Spleen (tissue), 11 donors: ENCODE measurements around the gene POLR1E. TPM values are rescaled to one million over a fixed set of nuclear protein-coding genes. Genes with fewer than 3 reads are reported as not detected.
A peak's percentile ranks its signal among the peaks of the same experiment; 100 is the strongest.

Experiments used
- DNase-seq: peaks from one replicate; pipeline ENCODE4 v3.0.0-alpha.2; 2020
- H3K27ac ChIP-seq, 8 donors: fragments of 200-600 bp; sonication (generic) in 7 of 8; 1 replicate in 4 of 8; 2 replicates in 4 of 8; pipeline versions ENCODE4 v1.5.0 to v1.8.0; 2016 to 2021; ENCODE audit warnings: inconsistent platforms in 4 of 8, mild to moderate bottlenecking in 4 of 8, moderate library complexity in 1 of 8
- H3K27me3 ChIP-seq, 7 donors: fragments of 200-600 bp; sonication (generic) in 6 of 7; replicated peaks in 1 of 7; 1 replicate in 4 of 7; 2 replicates in 3 of 7; pipeline versions ENCODE4 v1.5.0 to v1.8.0; 2016 to 2021; ENCODE audit warnings: inconsistent platforms in 3 of 7, mild to moderate bottlenecking in 1 of 7
- H3K36me3 ChIP-seq, 6 donors: fragments of 200-600 bp; sonication (generic) in 5 of 6; 1 replicate in 4 of 6; 2 replicates in 2 of 6; pipeline versions ENCODE4 v1.5.0 to v1.8.0; 2016 to 2021; ENCODE audit warnings: inconsistent platforms in 2 of 6
- H3K4me1 ChIP-seq, 6 donors: fragments of 200-600 bp; sonication (generic) in 5 of 6; 1 replicate in 3 of 6; 2 replicates in 3 of 6; pipeline versions ENCODE4 v1.5.0 to v1.8.0; 2016 to 2021; ENCODE audit warnings: inconsistent platforms in 3 of 6
- H3K4me3 ChIP-seq, 8 donors: fragments of 200-600 bp; sonication (generic) in 7 of 8; 1 replicate in 4 of 8; 2 replicates in 4 of 8; pipeline versions ENCODE4 v1.5.0 to v1.8.0; 2016 to 2021; ENCODE audit warnings: inconsistent platforms in 4 of 8, mild to moderate bottlenecking in 4 of 8, moderate library complexity in 2 of 8
- H3K9me3 ChIP-seq, 8 donors: fragments of 200-600 bp; sonication (generic) in 7 of 8; 1 replicate in 4 of 8; 2 replicates in 4 of 8; pipeline versions ENCODE4 v1.5.0 to v1.8.0; 2016 to 2021; ENCODE audit warnings: inconsistent platforms in 4 of 8
- POLR2A ChIP-seq, 3 donors: fragments of 450-650 bp; IDR thresholded peaks; one replicate each; pipeline ENCODE4 v1.5.1; 2017; ENCODE audit warnings: antibody characterized with exemption in 3 of 3, mild to moderate bottlenecking in 1 of 3
- POLR2AphosphoS5 ChIP-seq, 3 donors: sonication (generic); formaldehyde crosslinking; IDR thresholded peaks; one replicate each; pipeline ENCODE4 v1.5.1; 2017; ENCODE audit warnings: antibody characterized with exemption in 3 of 3
- WGBS, 5 donors: extraction: QIAGEN DNeasy Blood & Tissue Kit in 3 of 5; methylation state at CpG; one replicate each; pipeline versions ENCODE4 v1.1.5 to v1.1.7; 2013 to 2018; 5-methylcytosine and 5-hydroxymethylcytosine counted together
- intact Hi-C: fragments of 100-400 bp; cut with DNase I; formaldehyde crosslinking; loops from one replicate; pipeline ENCODE4 v1.15.0; 2023; ENCODE audit warnings: low total_unique reads
- polyA plus RNA-seq, 3 donors: library from polyadenylated mRNA; stranded (reverse); fragments of 200-250 nt; gene quantifications; one replicate each; pipeline ENCODE4 v1.2.1, GENCODE V29; 2013
- total RNA-seq, 7 donors: library from RNA; depleted of rRNA in 3 of 7; stranded (reverse); fragments of >200 nt in 3 of 7; fragmentation: NEBNext Ultra II Directional in 4 of 7; extraction: Animal tissue kit (Norgen Biotek cat#: 25700) in 4 of 7; gene quantifications; one replicate each; pipeline versions ENCODE4 v1.1.0 to v1.2.1, GENCODE V29; 2016 to 2021
- TF ChIP-seq, protein P1 (sequence below), 11 experiments: fragments of 200-600 bp in 7 of 11; fragments of 450-650 bp in 4 of 11; sonication (generic) in 4 of 11; IDR thresholded peaks in 8 of 11; conservative IDR thresholded peaks in 3 of 11; 1 replicate in 7 of 11; 2 replicates in 4 of 11; pipeline versions ENCODE4 v1.4.0 to v1.8.0; 2016 to 2021; ENCODE audit warnings: antibody characterized with exemption in 11 of 11, inconsistent platforms in 4 of 11, mild to moderate bottlenecking in 1 of 11
- donor health status: healthy with polysubstance abuse.
- donor health status: DM: no; HTN: no; CAD: no; lungs with moderate emphysema.
- donor health status: DM: no; HTN: no; CAD: no.
- donor health status: Bipolar disorder and iron deficiency.
- donor health status: healthy.
- donor health status: DM: no; HTN: no; CAD: no.
- donor health status: DM: yes; HTN: yes; CAD: no.

POLR1E gene
- total and polyA plus RNA-seq, 10 donors: 14.4 to 21.0 (median 18.0) TPM

DNA sequence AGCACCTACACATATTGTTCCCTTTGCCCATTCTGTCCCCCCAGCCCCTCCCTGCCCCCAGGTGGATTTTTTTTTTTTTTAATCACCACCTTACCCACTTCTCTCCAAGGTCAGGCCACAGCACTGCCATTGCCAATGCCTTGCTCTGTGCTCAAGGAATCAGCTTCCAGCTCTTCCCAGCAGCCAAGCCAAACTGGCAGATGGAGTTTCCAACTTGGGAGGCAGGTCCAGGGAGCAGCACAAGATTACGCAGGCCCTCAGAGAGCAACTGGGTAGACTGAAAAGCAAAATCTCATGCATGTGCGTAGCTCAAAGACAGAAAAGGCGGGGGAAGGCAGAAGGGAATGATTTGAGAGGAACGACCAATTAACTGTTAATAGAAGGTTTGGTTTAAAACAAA, 48.1 kb upstream of the POLR1E start:
- H3K4me3 ChIP-seq: no peak overlapping the region
- H3K9me3 ChIP-seq: no peaks in the 10 kb centered on the region
- H3K27me3 ChIP-seq: no peaks in the 10 kb centered on the region
- no peak for DNase-seq
- H3K36me3 ChIP-seq: peaks cover 0 to 100% (median 79%) of the 10 kb centered on the region in 6 donors
- H3K27ac ChIP-seq: no peak overlapping the region
- peaks cover 3 to 19% (median 11%) of the 10 kb centered on the region in 6 donors for H3K4me1 ChIP-seq
- intact Hi-C loops: no loop called here
- TF ChIP-seq POLR2AphosphoS5 (IDR thresholded peaks at IDR 0.05) (no peak), POLR2A (IDR thresholded peaks at IDR 0.05) (no peak)
- TF ChIP-seq, protein P1, sequence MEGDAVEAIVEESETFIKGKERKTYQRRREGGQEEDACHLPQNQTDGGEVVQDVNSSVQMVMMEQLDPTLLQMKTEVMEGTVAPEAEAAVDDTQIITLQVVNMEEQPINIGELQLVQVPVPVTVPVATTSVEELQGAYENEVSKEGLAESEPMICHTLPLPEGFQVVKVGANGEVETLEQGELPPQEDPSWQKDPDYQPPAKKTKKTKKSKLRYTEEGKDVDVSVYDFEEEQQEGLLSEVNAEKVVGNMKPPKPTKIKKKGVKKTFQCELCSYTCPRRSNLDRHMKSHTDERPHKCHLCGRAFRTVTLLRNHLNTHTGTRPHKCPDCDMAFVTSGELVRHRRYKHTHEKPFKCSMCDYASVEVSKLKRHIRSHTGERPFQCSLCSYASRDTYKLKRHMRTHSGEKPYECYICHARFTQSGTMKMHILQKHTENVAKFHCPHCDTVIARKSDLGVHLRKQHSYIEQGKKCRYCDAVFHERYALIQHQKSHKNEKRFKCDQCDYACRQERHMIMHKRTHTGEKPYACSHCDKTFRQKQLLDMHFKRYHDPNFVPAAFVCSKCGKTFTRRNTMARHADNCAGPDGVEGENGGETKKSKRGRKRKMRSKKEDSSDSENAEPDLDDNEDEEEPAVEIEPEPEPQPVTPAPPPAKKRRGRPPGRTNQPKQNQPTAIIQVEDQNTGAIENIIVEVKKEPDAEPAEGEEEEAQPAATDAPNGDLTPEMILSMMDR (IDR thresholded peaks at IDR 0.05 in 8 of 11, conservative IDR thresholded peaks at IDR 0.05 in 3 of 11): no peak
- WGBS, 5 donors: 88 to 96% (median 93%) methylated on average over 4 of the region's 4 CpGs

DNA sequence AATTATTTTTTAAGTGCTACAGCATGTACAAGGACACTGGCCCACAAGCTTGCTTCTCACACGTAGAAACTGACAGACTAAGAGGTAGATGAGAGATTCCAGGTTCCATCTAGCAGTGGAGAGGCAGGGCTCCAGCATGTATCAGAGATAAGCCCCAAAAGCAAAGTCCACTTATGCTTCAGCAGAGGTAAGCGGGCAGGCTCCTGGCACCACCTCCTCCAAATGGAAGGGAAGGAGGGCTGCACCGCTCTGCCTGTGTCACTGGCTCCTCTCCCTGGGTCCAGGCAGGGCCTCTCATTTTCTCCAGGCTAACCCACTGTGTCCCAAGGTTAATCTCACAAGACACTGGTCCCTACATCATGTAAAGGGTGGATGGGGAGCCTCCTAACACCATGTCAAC, 47.4 kb upstream of the POLR1E start:
- Histone ChIP-seq H3K4me3 (no peak overlapping the region), H3K27me3 (no peaks in the 10 kb centered on the region), H3K36me3 (peaks cover 0 to 100% (median 79%) of the 10 kb centered on the region in 6 donors), H3K27ac (no peak overlapping the region), H3K9me3 (no peaks in the 10 kb centered on the region), H3K4me1 (peaks cover 0 to 12% (median 4%) of the 10 kb centered on the region in 6 donors)
- intact Hi-C loops: no loop called here
- TF ChIP-seq POLR2AphosphoS5 (IDR thresholded peaks at IDR 0.05) (no peak), POLR2A (IDR thresholded peaks at IDR 0.05) (no peak)
- TF ChIP-seq, protein P1 (IDR thresholded peaks at IDR 0.05 in 8 of 11, conservative IDR thresholded peaks at IDR 0.05 in 3 of 11): no peak
- 88 to 97% (median 94%) methylated on average over 2 to 3 of the region's 3 CpGs for WGBS, 5 donors
- no peak for DNase-seq

DNA sequence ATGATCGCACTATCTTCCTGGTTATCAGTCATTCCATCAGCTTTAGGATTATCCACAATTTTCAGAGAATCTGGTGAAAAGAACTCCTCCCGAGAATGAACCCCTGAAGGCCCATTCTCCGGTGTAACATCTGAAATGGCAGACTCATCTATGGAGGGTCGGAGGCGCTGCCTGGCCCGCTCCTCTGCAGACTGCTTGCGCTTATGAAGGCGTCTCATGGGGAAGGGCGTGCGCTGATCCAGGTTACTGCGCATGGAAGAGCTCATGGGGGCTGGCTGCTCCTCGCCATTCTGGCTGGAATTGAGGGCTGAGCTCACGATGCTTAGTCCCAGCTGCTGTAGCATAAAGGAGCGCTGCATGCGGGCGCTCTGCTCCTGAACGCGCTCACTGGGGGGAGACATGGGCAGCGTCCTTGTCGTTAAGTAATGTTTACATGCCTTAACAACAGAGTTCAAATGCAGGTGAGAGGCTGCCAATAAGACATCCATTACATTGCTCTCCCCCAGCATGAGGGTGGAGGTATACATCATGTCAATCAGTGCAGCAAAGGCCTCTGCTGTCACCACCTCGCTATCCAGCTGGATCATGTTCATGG, 43.9 kb upstream of the POLR1E start:
- Histone ChIP-seq H3K4me1 (peaks cover 0 to 3% (median 0%) of the 10 kb centered on the region in 6 donors), H3K36me3 (peaks cover 0 to 81% (median 55%) of the 10 kb centered on the region in 6 donors), H3K9me3 (no peaks in the 10 kb centered on the region), H3K27ac (no peak overlapping the region), H3K4me3 (no peak overlapping the region), H3K27me3 (no peaks in the 10 kb centered on the region)
- 93 to 97% (median 95%) methylated on average over 19 to 21 of the region's 21 CpGs for WGBS, 5 donors
- TF ChIP-seq POLR2AphosphoS5 (IDR thresholded peaks at IDR 0.05) (peak in 1 of 3 donors; percentile 55), POLR2A (IDR thresholded peaks at IDR 0.05) (no peak)
- TF ChIP-seq, protein P1 (IDR thresholded peaks at IDR 0.05 in 8 of 11, conservative IDR thresholded peaks at IDR 0.05 in 3 of 11): no peak
- DNase-seq: no peak
- intact Hi-C loops: no loop called here

GRCh38 chr9:37442556-37442955, 43.2 kb upstream of the POLR1E start:
- H3K4me1 ChIP-seq: peaks cover 0 to 3% (median 0%) of the 10 kb centered on the region in 6 donors
- peaks cover 0 to 74% (median 48%) of the 10 kb centered on the region in 6 donors for H3K36me3 ChIP-seq
- H3K4me3 ChIP-seq: no peak overlapping the region
- intact Hi-C loops: no loop called here
- WGBS, 5 donors: 85 to 96% (median 94%) methylated on average over 2 of the region's 2 CpGs
- TF ChIP-seq POLR2A (IDR thresholded peaks at IDR 0.05): no peak
- TF ChIP-seq, protein P1 (IDR thresholded peaks at IDR 0.05 in 8 of 11, conservative IDR thresholded peaks at IDR 0.05 in 3 of 11): no peak
- no peak for TF ChIP-seq POLR2AphosphoS5 (IDR thresholded peaks at IDR 0.05)
- DNase-seq: no peak
- no peaks in the 10 kb centered on the region for H3K9me3 ChIP-seq
- no peaks in the 10 kb centered on the region for H3K27me3 ChIP-seq
- no peak overlapping the region for H3K27ac ChIP-seq
